AG04449 (cell line): ENCODE data around the gene MIA2.

ENCODE experiments used
- CTCF ChIA-PET: fragments of 350-600 bp; formaldehyde crosslinking; extraction: SDS; loops from one replicate; lab custom pipeline; 2021; ENCODE audit warnings: antibody characterized with exemption; lab: Yijun Ruan, JAX
- POLR2A ChIA-PET: fragments of 400-600, 350-600 bp; formaldehyde crosslinking; extraction: SDS; loops from one replicate; lab custom pipeline; 2020; ENCODE audit warnings: antibody characterized with exemption, inconsistent platforms; lab: Yijun Ruan, JAX
- DNase-seq: peaks from one replicate; pipeline ENCODE4 v3.0.0-alpha.2; 2010; ENCODE audit warnings: low read depth, low spot score
- H3K4me3 ChIP-seq: 2 replicates; pipeline ENCODE4 v1.5.1; 2011; ENCODE audit warnings: low read depth, mild to moderate bottlenecking, control low read depth, low read length
- CTCF ChIP-seq: IDR thresholded peaks from one replicate; pipeline ENCODE4 v1.5.1; 2011; ENCODE audit warnings: mild to moderate bottlenecking, moderate library complexity, low read length, control low read depth, inconsistent platforms; ENCODE audit not compliant: insufficient read depth; ENCODE audit errors: missing control alignments

The MIA2 gene

GRCh38 chr14:39264057-39264456 is 30.3 kb downstream of the MIA2 start:
- POLR2A ChIA-PET = no interaction called here
- DNase-seq = no peak
- no peak overlapping the region for H3K4me3 ChIP-seq
- no peak for TF ChIP-seq CTCF
- CTCF ChIA-PET = no interaction called here

DNA sequence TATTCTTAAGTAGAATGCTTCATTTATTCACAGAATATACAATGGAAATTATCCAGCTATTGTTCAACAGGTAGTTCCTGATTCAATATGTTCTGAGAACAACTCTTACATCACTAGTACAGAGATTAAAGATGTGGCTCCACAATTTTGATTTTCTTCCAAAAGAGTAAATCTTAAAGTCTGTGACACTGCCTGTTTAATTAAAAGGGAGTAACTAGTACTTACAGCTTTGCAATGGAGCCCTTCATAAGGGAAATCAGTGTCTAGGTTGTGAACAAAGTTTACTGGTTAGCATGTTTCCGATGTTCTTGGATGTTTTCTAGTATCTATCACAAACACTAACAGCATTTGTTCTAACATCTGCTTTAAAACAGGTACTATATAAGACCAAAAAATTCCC is 30.8 kb downstream of the MIA2 start:
- ChIA-PET POLR2A (no interaction called here), CTCF (interaction anchor here (1.2 kb wide), 1 partner anchor 15 kb away, joined by 3 read pairs; no protein-coding TSS in a partner anchor)
- no peak overlapping the region for H3K4me3 ChIP-seq
- TF ChIP-seq CTCF = no peak
- DNase-seq = no peak

DNA sequence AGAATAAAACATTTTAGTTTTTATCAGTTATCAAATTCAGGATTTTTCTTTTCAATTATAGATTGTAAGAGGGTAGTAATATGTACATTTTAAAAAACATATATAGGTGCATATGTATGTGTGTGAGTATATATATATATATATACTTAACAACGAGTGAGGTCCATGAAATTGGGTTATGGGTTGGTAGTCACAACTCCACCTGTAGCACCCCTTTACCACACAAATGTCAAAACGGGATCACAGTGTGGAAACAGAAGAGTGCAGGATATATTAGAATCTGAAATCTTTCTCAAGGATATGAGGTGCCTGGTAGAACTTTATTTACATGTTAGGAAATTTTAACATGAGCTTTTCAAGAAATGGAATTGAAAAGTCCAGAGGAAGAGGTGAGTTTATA is 31.3 kb downstream of the MIA2 start:
- no peak for TF ChIP-seq CTCF
- POLR2A ChIA-PET = no interaction called here
- no peak for DNase-seq
- peak overlapping the region; percentile 20 for H3K4me3 ChIP-seq
- CTCF ChIA-PET = interaction anchor here (0.6 to 1.2 kb wide), 3 partner anchors 15 to 42 kb away, joined by 3 read pairs; no protein-coding TSS in a partner anchor

DNA sequence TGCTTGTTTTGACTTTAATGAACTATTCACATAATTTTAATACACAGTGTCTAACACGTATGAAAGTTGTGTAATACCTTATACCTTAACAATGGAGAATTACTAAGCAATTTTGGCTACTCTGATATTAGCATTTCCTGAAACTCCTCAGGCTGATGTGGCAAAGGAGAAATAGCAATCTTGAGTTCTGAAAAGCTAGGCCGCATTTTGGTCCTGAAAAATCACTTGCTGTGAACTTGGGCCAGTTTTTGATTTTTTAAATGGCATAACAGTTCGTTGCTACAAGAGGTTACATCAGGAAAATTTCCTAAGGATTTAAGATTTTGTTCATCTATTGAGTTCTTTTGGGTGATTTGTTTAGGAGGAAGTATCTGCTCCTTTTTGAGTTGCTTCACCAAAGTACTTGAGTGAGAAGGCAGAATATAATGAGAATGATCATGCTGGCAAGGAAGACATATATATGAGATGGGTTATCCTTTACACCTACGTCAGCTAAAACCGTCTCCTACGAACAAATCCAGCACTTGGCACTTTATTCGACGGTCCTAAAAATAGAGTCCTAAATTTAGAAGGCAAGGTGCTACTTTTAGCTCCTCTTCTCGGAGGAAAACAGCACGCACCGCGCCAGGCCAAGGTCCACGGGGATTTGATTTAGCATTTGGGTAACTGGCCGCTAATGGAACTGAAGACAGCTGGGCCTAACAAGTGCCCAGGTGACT is 32.2 kb downstream of the MIA2 start:
- TF ChIP-seq CTCF = no peak
- POLR2A ChIA-PET = interaction anchor here (0.6 to 3.2 kb wide), 4 partner anchors 91 to 152 kb away, joined by 3 to 15 read pairs (median 7); partner anchors contain the start of genes PNN and TRAPPC6B
- CTCF ChIA-PET = interaction anchor here (1.2 kb wide), 2 partner anchors 16 to 21 kb away, joined by 3 read pairs; no protein-coding TSS in a partner anchor
- no peak for DNase-seq
- peak overlapping the region; percentile 90 for H3K4me3 ChIP-seq

- no peak for TF ChIP-seq CTCF
- H3K4me3 ChIP-seq = peak overlapping the region; percentile 90
- POLR2A ChIA-PET = interaction anchor here (0.6 to 3.2 kb wide), 6 partner anchors 37 to 152 kb away, joined by 3 to 15 read pairs (median 3); partner anchors contain the start of genes GEMIN2, PNN and TRAPPC6B
- DNase-seq = no peak
- CTCF ChIA-PET = no interaction called here
Measured at GRCh38 chr14:39266525-39266870, 32.8 kb downstream of the MIA2 start.

- CTCF ChIA-PET = no interaction called here
- TF ChIP-seq CTCF = no peak
- DNase-seq = no peak
Measured at GRCh38 chr14:39266871-39267607, 33.3 kb downstream of the MIA2 start.

More at GRCh38 chr14:39266871-39267607, 33.3 kb downstream of the MIA2 start:
- POLR2A ChIA-PET = interaction anchor here (0.6 to 3.2 kb wide), 8 partner anchors 13 to 160 kb away, joined by 3 to 15 read pairs (median 3); partner anchors contain the start of genes GEMIN2, PNN and TRAPPC6B
- H3K4me3 ChIP-seq = peak overlapping the region; percentile 90
